GM12875 (cell line): ENCODE results near the gene MINAR1.

Experiments
- H3K4me3 ChIP-seq: one replicate; pipeline ENCODE4 v1.5.1; 2011; ENCODE audit warnings: low read depth, low read length, control low read depth
- CTCF ChIP-seq: IDR thresholded peaks from 2 replicates; pipeline ENCODE4 v1.5.1; 2011; ENCODE audit warnings: low read depth, mild to moderate bottlenecking, control low read depth, inconsistent platforms, low read length, moderate library complexity, borderline replicate concordance; ENCODE audit not compliant: insufficient read depth

Gene MINAR1

GRCh38 chr15:79466488-79466887 lies 34.4 kb downstream of the MINAR1 start:
- TF ChIP-seq CTCF, result no peak
- no peak overlapping the region for H3K4me3 ChIP-seq

DNA sequence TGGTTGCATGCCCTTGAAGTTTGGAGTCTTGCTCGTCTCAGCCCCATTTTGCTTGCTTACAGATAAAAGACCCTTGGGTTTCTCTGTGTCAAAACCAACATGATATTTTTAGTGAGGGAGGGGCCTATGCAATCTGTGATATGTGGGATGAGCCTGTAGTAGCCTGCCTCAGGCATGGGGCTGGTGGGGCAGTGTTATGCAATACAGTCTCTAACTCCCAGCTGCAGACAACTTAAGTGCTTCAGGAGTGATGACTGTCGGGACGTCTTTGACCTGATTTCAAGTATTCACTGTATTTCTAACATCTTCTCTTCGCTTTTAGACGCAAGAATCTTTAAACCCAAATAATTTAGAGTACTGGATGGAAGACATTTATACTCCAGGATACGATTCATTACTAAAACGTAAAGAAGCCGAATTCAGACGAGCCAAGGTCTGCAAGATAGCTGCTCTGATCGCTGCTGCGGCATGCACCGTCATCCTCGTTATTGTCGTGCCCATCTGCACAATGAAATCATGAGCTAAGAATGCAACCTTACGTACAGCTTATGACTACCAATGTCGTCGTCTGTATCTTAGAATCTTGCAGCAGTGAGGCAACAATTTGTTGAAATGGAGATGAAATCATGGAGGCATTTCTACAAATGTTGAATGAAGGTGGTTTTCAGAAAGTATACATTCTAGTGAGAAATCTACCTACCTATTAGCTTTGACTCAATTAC lies 35.9 kb downstream of the MINAR1 start:
- TF ChIP-seq CTCF, result no peak
- H3K4me3 ChIP-seq, result no peak overlapping the region

- no peak overlapping the region for H3K4me3 ChIP-seq
- TF ChIP-seq CTCF, result no peak
Measured at GRCh38 chr15:79472446-79472845, 40.3 kb downstream of the MINAR1 start.

GRCh38 chr15:79474252-79474651 lies 42.1 kb downstream of the MINAR1 start:
- TF ChIP-seq CTCF, result no peak
- no peak overlapping the region for H3K4me3 ChIP-seq

DNA sequence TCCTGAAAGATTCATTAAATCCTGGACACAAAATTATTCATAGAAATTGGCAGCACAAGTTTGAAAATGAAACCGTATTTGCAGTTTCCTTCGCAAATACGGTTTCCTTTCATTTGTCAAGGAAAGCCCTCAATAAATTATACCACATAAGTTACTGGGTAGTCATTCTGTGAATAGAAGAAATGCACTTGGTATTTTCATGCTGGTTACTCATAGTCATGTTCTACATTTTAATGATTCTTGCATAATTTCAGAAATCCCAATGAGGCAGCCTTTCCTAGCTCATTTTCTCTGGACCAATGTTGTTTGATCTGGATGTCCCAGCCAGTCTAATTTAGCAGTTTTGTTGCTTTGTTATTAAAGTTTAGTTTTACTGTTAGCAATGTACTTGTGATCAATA lies 43.2 kb downstream of the MINAR1 start:
- no peak overlapping the region for H3K4me3 ChIP-seq
- TF ChIP-seq CTCF, result no peak

GRCh38 chr15:79478108-79478507 lies 46.0 kb downstream of the MINAR1 start:
- H3K4me3 ChIP-seq, result no peak overlapping the region
- TF ChIP-seq CTCF, result no peak

DNA sequence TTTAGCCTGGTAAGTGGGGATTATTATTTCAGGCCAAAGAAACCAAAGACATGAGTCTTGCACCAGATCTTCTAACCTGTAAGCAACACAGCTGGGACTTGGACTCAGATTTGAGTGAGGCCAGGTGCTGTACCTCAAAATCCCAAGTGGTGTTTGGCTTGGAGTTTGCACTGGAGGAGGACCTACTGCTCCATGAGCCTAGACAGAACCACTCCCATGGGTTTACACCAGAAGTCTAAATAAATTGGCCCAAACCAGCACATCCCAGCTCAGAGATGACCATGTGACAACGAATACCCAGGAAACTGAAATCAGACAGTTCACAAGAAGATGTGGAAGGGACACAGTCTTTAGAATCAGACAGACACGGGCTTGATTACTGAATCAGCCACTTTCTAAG lies 47.5 kb downstream of the MINAR1 start:
- H3K4me3 ChIP-seq, result no peak overlapping the region
- no peak for TF ChIP-seq CTCF
